ENCODE measurements around the gene TICAM1. TPM values are rescaled to one million over a fixed set of nuclear protein-coding genes. Genes with fewer than 3 reads are reported as not detected.

The TICAM1 gene
- total and polyA plus RNA-seq, 10 of the 15 experiments (the other 5 are each of a cell fraction or from before 2014, with no cell fraction given) = 0.31 to 31.1 (median 5.3) TPM

- TF ChIP-seq NKRF (conservative IDR thresholded peaks at IDR 0.05) (no peak), ZNF24 (IDR thresholded peaks at IDR 0.05) (peak; percentile 100)
Observed at GRCh38 chr19:4814625-4815425, 16.7 kb downstream of the TICAM1 start (continued).

GRCh38 chr19:4811328-4812131 lies 20.0 kb downstream of the TICAM1 start:
- H3K79me2 ChIP-seq (ENCODE audit: control insufficient read depth, insufficient read depth, low read length) = no peaks in the 10 kb centered on the region
- DNase-seq (ENCODE audit: low read depth, low spot score) (no peak), ATAC-seq (peak; percentile 87), FAIRE-seq (no peak)
- H3K9me3 ChIP-seq (replicated peaks; ENCODE audit: control insufficient read depth, insufficient read depth, low read length) = no peaks in the 10 kb centered on the region; the same call in 2 of the 3 replicates
- H3K4me3 ChIP-seq = no peak overlapping the region
- H3K27me3 ChIP-seq (replicated peaks in 1 of 2; ENCODE audit: control insufficient read depth in 2 of 2, insufficient read depth in 2 of 2, low read length in 1 of 2) = no peaks in the 10 kb centered on the region
- H2AFZ ChIP-seq (ENCODE audit: control insufficient read depth, low read depth, low read length) = no peak overlapping the region
- no peak overlapping the region for H3K27ac ChIP-seq (ENCODE audit: control insufficient read depth, insufficient read depth)
- H3K36me3 ChIP-seq (ENCODE audit: control insufficient read depth in 2 of 2, insufficient read depth in 2 of 2, low read length in 1 of 2) = peaks cover 0 to 7% of the 10 kb centered on the region in 2 experiments; a peak in 3 of 4 replicates
- H4K20me1 ChIP-seq (ENCODE audit: control insufficient read depth, insufficient read depth) = no peaks in the 10 kb centered on the region
- BruUV-seq (replicated peaks) = no TSS peak
- WGBS (ENCODE audit: insufficient coverage, insufficient replicate concordance, low lambda C conversion rate, missing lambda C conversion rate) = 35% methylated on average over 12 of the region's 12 CpGs
- ChIA-PET SMC1A (ENCODE audit: uncharacterized antibody, unreplicated experiment) (interaction anchor here (0.8 to 9.1 kb wide), 11 partner anchors 12 to 101 kb away, joined by 3 to 176 read pairs (median 17); partner anchors contain the start of genes FEM1A and PLIN3), RAD21 (ENCODE audit: unreplicated experiment) (interaction anchor here (1.1 to 7.2 kb wide), 8 partner anchors 8 to 219 kb away, joined by 3 to 176 read pairs (median 23); partner anchors contain the start of genes PLIN3 and TICAM1), POLR2A (interaction anchor here (0.7 to 2.4 kb wide), 2 partner anchors 10 to 38 kb away, joined by 6 to 10 read pairs; no protein-coding TSS in a partner anchor), CTCF (interaction anchor here (0.6 to 11.0 kb wide), 15 partner anchors 16 to 437 kb away, joined by 3 to 346 read pairs (median 30); partner anchors contain the start of genes PLIN3 and TICAM1)
- peaks cover 20% of the 10 kb centered on the region for H3K4me1 ChIP-seq (ENCODE audit: control insufficient read depth, insufficient read depth, low read length)
- no peak overlapping the region for H3K4me2 ChIP-seq (ENCODE audit: control insufficient read depth, insufficient read depth)
- no peak overlapping the region for H3K9ac ChIP-seq (ENCODE audit: control insufficient read depth, insufficient read depth, low read length)
- intact Hi-C loops (cut with micrococcal nuclease; ENCODE audit: unreplicated experiment) = no loop called here
- in situ Hi-C loops (cut with MboI) = no loop called here
- TF ChIP-seq CEBPZ (IDR thresholded peaks at IDR 0.05; ENCODE audit: low read depth, low read length) = no peak
- no peak for TF ChIP-seq MTA3 (IDR thresholded peaks at IDR 0.05; ENCODE audit: borderline replicate concordance, low read length)
- TF ChIP-seq CHD2 (IDR thresholded peaks at IDR 0.05; ENCODE audit: borderline replicate concordance, low read depth, low read length) = no peak
- no peak for TF ChIP-seq POLR2AphosphoS5 (IDR thresholded peaks at IDR 0.05; ENCODE audit: low read length)
- no peak for TF ChIP-seq SUZ12 (IDR thresholded peaks at IDR 0.05; ENCODE audit: unreplicated experiment)
- TF ChIP-seq IRF3 (IDR thresholded peaks at IDR 0.05) = no peak
- no peak for TF ChIP-seq NR2C1 (IDR thresholded peaks at IDR 0.05)
- no peak for TF ChIP-seq CHD1 (IDR thresholded peaks at IDR 0.05; ENCODE audit: low read depth, low read length)
- peak; percentile 13 for TF ChIP-seq SP1 (IDR thresholded peaks at IDR 0.05; ENCODE audit: low read depth, low read length)
- TF ChIP-seq KLF5 (IDR thresholded peaks at IDR 0.05; ENCODE audit: partially characterized antibody) = no peak
